Lung microvascular endothelial cell (primary cell): Measurements from ENCODE around the gene PDE3A. TPM values are rescaled to one million over a fixed set of nuclear protein-coding genes. Genes with fewer than 3 reads are reported as not detected.

Source experiments
- DNase-seq, 2 donors: peaks; one replicate each; pipeline versions ENCODE4 v3.0.0 to v3.0.0-alpha.2; 2010; ENCODE audit warnings: low read depth in 2 of 2
- total RNA-seq: library from RNA; depleted of rRNA; stranded (reverse); fragments of >200 nt; gene quantifications from 2 replicates; pipeline ENCODE4 v1.2.1, GENCODE V29; 2014

Gene PDE3A
- total RNA-seq, 1 donor from 2014 or later, result 2.0 TPM

DNA sequence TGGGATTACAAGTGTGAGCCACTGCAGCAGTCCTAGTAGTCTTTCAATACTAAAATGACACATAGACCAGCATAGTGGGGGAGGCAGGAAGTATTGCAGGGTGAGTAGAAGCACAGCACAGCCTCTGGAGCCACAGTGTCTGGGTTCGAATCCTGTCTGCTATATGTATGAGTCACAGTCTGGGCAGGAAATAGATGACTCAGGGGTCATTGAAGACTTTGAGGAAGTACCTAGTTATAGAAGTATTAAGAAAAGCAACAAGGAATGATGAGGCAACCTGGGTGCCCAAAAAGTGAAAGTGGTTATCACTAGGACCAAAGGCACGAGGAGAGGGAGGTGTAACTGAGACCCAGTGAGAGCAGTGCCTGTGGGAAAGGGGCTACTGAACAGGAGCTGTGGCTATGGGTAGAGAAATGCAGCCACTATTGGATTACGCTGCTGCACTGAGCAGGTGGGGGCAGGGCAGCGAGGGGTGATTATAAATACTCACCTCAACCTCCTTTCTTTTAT is 124.0 kb downstream of the PDE3A start:
- DNase-seq, result peak in 1 of 2 donors; percentile 63

DNA sequence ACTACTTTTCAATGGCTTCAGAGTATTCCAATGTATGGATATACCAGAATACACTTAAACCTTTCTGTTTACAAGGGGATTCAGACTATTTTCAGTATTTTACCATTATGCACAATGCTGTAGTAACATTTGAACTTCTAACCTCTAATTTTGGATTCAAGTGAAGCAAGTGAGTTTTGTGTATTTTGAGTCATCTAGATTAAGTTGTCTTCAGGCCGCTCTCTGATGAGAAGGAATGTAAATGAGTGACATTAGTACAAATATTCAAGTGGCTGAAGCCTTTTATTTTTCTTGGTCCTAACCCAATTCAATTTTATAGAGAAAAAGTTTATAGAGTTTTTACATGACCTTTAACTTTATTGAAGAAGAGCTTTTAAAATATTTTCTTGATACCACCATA is 125.6 kb downstream of the PDE3A start:
- no peak for DNase-seq

DNA sequence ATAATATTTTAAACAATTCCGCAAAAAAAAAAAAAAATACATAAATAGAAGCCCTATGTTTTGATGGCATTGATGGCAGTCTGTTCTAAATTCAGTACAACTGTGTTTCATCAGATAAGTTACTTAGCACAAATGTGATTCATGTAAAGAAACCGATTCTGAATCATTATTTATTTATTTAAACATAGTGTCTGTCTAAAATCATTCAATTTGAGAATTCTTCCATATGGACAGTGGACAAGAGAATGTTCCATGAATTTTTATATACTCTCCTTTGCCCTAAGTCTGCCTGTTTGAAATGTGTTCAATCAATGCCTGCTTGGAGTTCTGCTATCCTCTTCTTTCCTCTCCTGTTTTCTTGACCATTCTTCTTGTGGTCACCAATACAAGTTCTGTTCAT is 126.5 kb downstream of the PDE3A start:
- DNase-seq, result no peak

- DNase-seq, result no peak
These were observed 127.7 kb downstream of the PDE3A start for GRCh38 chr12:20495997-20496396.

DNA sequence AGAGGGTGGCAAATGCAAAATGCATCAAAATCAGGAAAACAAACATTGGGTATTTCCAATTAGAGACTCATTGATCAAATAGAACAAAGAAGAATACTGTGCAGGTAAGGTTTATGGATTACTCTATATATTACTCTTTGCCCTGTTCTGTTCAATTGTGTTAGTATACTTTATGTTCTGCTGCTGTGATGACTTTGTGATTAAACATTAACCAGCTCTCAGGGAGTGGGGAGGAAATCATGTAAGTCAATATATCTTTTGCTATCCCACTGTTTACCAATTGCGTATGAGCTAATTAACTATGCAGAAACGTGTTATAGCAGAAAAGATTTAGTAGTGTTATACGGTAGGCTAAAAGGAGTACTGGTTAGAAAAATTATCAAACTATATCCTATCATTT is 129.4 kb downstream of the PDE3A start:
- no peak for DNase-seq

- DNase-seq, result no peak
These were observed 133.6 kb downstream of the PDE3A start for GRCh38 chr12:20501958-20502357.

GRCh38 chr12:20503858-20504257 is 135.5 kb downstream of the PDE3A start:
- DNase-seq, result no peak

DNA sequence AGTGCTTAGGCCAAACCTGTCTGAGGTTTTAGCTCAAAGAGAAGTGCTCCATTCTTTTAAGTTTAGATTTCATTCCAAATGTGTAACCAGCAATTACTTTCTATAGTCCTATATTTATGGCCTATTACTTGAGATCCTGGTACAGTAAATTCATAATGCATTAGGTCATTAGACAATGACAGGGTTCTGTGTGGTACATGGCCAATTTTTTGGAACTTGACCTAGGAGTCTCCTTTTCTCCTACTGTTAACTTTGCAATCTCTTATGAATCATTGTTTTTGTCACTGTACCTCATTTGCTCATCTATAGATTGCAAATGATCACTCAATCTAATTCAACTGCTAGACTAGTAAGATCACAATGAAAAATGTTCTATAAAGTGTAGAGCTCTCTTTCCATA is 136.7 kb downstream of the PDE3A start:
- no peak for DNase-seq

DNA sequence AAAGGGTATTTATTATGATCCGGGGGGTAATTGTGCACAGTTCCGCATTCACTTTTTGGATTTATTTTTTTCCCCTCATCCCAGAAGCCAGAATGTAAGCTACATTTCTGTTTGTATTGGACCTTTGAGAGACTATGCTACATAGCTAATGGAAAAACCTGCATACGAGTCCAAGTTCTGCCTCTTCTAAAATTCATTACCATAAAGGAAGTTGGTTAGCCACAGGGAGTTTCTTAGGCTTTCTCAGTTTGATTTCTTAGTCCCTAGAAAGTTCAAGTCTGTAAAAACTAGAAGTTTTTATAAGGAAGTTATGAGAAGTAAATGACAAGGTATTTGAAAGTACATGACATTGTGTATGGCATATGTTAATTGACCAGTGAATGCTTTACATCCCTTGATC is 138.7 kb downstream of the PDE3A start:
- DNase-seq, result no peak

GRCh38 chr12:20507711-20508110 is 139.4 kb downstream of the PDE3A start:
- no peak for DNase-seq

GRCh38 chr12:20508359-20508758 is 140.0 kb downstream of the PDE3A start:
- no peak for DNase-seq

GRCh38 chr12:20508962-20509361 is 140.6 kb downstream of the PDE3A start:
- no peak for DNase-seq

- no peak for DNase-seq
These were observed 142.5 kb downstream of the PDE3A start for GRCh38 chr12:20510811-20511210.

DNA sequence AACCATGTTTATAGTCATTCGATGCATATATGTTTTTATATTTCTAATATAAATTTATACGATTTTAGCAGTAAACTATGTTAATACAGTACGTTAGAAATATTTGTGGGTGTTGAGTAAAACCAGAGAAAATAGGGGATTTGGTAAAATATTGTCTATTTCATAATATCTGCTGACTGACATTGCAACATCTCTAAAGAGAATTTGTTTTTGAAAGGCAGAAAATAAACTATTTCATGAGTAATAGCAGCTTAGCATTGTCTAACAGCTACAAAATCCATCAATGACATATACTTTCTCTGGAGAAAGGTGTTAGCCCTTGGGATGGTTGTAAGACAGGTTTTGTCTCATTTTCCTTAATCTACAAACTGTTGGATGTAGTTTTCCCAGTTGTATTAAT is 144.9 kb downstream of the PDE3A start:
- no peak for DNase-seq

- no peak for DNase-seq
These were observed 146.3 kb downstream of the PDE3A start for GRCh38 chr12:20514598-20514997.

- DNase-seq, result no peak
These were observed 152.2 kb downstream of the PDE3A start for GRCh38 chr12:20520532-20520931.

- DNase-seq, result no peak
These were observed 155.3 kb downstream of the PDE3A start for GRCh38 chr12:20523658-20524057.

DNA sequence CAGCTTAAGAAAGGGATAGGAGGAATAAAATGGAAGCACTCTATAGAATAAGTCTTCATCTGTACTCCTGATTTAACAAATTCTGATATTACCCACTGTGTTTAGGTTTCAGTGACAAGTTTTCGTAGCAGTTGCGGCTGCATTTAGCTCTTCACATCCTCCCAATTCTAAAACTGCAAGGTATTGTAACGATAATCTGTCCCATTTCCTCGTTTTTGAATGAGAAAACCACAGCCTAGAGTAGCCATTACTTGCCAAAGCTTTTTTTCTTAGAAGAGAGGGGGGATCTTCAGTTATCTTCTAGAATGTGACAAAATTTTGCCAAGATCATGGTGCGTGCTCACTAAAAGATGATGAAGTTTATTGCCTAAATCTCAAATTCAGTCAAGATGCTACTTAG is 155.8 kb downstream of the PDE3A start:
- no peak for DNase-seq

GRCh38 chr12:20525064-20525610 is 156.8 kb downstream of the PDE3A start:
- DNase-seq, result peak in 1 of 2 donors; percentile 12

DNA sequence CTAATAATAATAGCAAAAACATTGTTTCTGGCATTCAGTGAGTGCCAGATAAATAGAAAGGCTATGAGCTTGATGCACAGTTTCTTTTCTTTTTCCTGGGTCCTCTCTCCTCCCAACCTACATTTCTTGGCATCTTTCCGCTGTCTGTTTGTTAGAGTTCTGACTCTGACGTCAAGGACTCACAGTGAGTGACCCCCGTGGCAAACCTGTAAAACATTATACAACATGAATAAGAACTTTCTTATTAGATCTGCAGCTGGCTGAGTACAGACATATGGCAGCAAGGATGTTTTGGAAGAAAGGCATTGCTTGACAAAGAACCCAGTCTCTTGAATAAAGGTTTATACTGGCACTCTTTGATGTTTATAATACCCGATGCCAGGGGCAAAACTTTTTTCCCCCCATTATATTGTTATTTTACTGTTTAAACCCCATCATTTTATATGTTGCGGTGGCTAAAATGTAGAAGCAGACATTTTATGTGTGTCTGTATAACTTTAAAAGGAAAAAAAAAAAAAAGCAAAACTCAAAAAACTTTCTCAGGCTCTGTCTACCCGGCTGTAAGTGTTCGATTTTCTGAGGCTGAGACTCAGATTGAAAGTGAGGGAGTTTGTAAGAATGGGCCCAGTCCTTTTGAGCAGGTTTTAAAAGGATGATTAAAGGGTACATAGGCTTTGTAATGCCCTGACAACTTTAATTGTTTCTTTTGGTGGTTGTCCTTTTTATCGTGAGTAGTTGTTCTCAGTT is 159.3 kb downstream of the PDE3A start:
- DNase-seq, result no peak

DNA sequence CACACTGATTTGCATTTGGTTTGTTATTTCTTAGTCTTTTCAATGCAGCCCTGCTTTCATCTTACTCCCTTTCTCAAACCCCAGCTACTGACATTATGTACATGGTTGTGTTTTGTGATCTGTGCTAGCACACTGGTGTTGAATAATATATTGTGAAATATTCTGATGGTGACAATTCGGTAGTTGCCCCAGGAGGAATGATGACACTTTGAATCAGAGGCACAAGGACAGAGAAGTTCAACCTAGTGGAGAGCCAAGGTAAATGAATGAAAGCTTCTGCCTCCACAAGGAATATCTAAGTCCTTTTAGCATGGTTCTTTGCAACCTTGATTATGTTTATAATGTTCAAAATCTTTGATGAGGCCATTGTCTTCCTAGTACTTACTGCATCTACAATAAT is 159.9 kb downstream of the PDE3A start:
- no peak for DNase-seq

DNA sequence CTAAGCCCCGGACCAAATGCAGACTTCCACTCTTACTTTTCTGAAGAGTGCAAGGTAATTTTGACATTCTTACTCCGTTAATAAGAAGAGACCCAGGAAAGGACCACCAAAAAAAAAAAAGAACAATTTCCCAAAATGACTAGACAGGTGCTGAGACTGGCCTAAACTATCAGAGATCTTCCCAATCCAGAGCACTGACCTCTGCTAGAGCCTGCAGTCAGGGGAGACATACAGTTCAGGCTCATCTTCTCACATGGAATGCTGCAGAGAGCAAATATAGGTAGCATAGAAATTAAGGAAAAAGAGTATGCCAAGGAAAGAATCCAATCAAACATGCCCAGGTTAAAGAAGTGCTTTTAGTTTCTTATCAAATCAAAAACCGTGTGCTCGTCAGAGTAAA is 177.9 kb downstream of the PDE3A start:
- no peak for DNase-seq

DNA sequence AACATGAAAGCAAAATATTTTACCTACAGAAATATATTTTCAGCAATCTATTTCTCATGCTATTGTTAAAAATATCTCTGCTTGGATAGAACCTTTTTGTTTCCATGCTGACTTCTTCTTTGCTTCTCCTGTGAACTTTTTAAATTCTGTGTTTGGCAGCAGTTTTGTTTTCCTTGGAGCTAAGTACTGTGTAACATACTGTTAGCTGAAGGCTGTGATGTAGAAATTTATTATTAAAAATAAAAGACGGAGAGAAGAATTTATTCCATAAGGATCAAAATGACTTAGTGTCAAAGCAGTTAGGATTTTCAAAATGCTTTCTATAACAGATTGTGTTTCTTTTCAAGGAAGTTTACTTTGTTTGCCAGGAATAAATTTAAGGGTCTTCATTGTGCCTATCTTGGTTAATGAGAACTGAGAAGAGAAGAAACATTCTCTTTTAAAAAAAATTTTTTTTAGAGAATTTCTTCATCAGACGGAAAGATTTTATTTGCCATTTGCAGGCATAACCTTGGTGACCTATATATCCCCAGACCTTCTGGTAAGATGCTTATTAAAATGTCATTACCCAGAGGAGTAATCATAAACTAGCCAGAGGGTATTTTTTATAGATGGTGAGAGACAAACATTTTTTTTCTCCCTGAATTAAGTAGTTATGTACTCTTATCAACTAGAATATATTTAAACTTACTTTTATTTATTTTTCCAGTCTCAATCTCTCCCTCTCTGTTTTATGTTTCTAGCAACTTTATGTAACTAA is 179.7 kb downstream of the PDE3A start:
- peak in 1 of 2 donors; percentile 64 for DNase-seq
